AG09319 (cell line): Measurements from ENCODE around the gene PTPRD.
"Not testable (repeated sequence)": the region's sequence is repeated elsewhere in the genome, so short reads cannot be mapped to it uniquely, and the experiment has no call there.

Experiments
- DNase-seq: peaks from one replicate; pipeline ENCODE4 v3.0.0-alpha.2; 2010; ENCODE audit warnings: low read depth; ENCODE audit errors: extremely low read depth
- TF ChIP-seq, protein P1 (sequence below): IDR thresholded peaks from 2 replicates; pipeline ENCODE4 v1.5.1; 2011; ENCODE audit warnings: low read depth, mild to moderate bottlenecking, inconsistent platforms, low read length, moderate library complexity

PTPRD gene

DNA sequence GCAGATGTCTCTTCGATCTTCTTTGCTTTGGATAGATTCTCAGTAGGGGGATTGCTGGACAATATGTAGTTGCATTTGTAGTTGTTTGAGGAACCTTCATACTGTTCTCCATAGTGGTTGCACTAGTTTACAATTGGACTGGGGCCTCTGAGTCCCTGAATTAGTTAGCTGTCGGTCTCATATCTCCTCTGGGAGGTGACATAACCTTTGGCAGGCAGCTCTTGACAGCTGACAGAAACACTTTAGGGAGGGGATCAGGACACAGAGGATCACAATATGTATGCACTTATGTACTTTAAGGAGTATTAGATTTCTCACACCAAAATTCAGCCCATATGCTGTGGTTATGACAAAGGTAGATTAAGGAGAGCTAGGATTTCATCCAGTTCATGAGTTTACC is 1533.3 kb downstream of the PTPRD start:
- TF ChIP-seq, protein P1, sequence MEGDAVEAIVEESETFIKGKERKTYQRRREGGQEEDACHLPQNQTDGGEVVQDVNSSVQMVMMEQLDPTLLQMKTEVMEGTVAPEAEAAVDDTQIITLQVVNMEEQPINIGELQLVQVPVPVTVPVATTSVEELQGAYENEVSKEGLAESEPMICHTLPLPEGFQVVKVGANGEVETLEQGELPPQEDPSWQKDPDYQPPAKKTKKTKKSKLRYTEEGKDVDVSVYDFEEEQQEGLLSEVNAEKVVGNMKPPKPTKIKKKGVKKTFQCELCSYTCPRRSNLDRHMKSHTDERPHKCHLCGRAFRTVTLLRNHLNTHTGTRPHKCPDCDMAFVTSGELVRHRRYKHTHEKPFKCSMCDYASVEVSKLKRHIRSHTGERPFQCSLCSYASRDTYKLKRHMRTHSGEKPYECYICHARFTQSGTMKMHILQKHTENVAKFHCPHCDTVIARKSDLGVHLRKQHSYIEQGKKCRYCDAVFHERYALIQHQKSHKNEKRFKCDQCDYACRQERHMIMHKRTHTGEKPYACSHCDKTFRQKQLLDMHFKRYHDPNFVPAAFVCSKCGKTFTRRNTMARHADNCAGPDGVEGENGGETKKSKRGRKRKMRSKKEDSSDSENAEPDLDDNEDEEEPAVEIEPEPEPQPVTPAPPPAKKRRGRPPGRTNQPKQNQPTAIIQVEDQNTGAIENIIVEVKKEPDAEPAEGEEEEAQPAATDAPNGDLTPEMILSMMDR, result no peak
- DNase-seq, result no peak

GRCh38 chr9:9078301-9078700 is 1534.5 kb downstream of the PTPRD start:
- TF ChIP-seq, protein P1, result no peak
- no peak for DNase-seq

- TF ChIP-seq, protein P1, result no peak
- DNase-seq, result no peak
Measured at GRCh38 chr9:9061627-9062026, 1551.2 kb downstream of the PTPRD start.

GRCh38 chr9:9054354-9054992 is 1558.3 kb downstream of the PTPRD start:
- no peak for DNase-seq
- TF ChIP-seq, protein P1, result no peak

DNA sequence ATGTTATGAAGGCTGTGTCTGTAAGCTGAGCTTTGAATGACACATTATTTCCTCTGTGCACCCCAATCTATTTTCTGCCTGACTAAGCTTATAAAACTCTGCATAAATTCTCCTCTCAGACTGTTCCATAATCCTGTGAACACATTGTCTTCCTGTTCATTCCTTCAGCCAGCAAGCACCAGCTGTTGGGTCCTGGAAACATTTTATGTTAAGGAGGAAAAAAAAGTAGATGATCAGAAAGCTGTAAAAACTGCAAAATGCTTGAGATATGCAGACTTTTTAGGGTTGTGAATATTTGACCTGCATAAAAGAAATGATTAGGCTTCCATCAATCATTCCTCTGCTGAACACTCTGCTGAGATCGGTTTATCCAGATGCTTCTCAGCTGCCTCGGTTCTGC is 1567.2 kb downstream of the PTPRD start:
- DNase-seq, result no peak
- TF ChIP-seq, protein P1, result no peak

- DNase-seq, result no peak
- TF ChIP-seq, protein P1, result no peak
Measured at GRCh38 chr9:9045072-9045471, 1567.7 kb downstream of the PTPRD start.

- not testable (repeated sequence) for DNase-seq
Measured at GRCh38 chr9:9043788-9044187, 1569.0 kb downstream of the PTPRD start.

GRCh38 chr9:9041756-9042155 is 1571.0 kb downstream of the PTPRD start:
- TF ChIP-seq, protein P1, result no peak
- DNase-seq, result no peak
